Hypothalamus (tissue), 51 donors: ENCODE data around the gene RNGTT.
A peak's percentile ranks its signal among the peaks of the same experiment; 100 is the strongest.
"Not testable (repeated sequence)": the region's sequence is repeated elsewhere in the genome, so short reads cannot be mapped to it uniquely, and the experiment has no call there.

ENCODE experiments used
- DNase-seq, 51 donors: peaks; one replicate each; lab custom pipeline; 2025; lab: John Stamatoyannopoulos, UW

RNGTT gene

GRCh38 chr6:88869263-88870020 is 94.0 kb downstream of the RNGTT start:
- no peak for DNase-seq

GRCh38 chr6:88867841-88868731 is 95.3 kb downstream of the RNGTT start:
- DNase-seq: no peak

- DNase-seq: no peak
Measured at GRCh38 chr6:88866856-88867255, 96.6 kb downstream of the RNGTT start.

- DNase-seq: no peak
Measured at GRCh38 chr6:88865275-88865674, 98.1 kb downstream of the RNGTT start.

- no peak for DNase-seq
Measured at GRCh38 chr6:88864359-88865054, 98.9 kb downstream of the RNGTT start.

GRCh38 chr6:88860310-88860709 is 103.1 kb downstream of the RNGTT start:
- DNase-seq: no peak

- no peak for DNase-seq
Measured at GRCh38 chr6:88858455-88858854, 105.0 kb downstream of the RNGTT start.

- DNase-seq: no peak
Measured at GRCh38 chr6:88856566-88856965, 106.9 kb downstream of the RNGTT start.

GRCh38 chr6:88855541-88856147 is 107.8 kb downstream of the RNGTT start:
- DNase-seq: peak in 1 of 51 donors; percentile 1

- no peak for DNase-seq
Measured at GRCh38 chr6:88852775-88853174, 110.6 kb downstream of the RNGTT start.

- DNase-seq: no peak
Measured at GRCh38 chr6:88852000-88852399, 111.4 kb downstream of the RNGTT start.

- no peak for DNase-seq
Measured at GRCh38 chr6:88848870-88849269, 114.5 kb downstream of the RNGTT start.

GRCh38 chr6:88843040-88843439 is 120.4 kb downstream of the RNGTT start:
- DNase-seq: no peak

GRCh38 chr6:88842320-88842719 is 121.1 kb downstream of the RNGTT start:
- DNase-seq: no peak

GRCh38 chr6:88840796-88841539 is 122.5 kb downstream of the RNGTT start:
- no peak for DNase-seq

GRCh38 chr6:88840289-88840688 is 123.1 kb downstream of the RNGTT start:
- DNase-seq: no peak

GRCh38 chr6:88839280-88839679 is 124.1 kb downstream of the RNGTT start:
- no peak for DNase-seq

GRCh38 chr6:88835210-88835609 is 128.2 kb downstream of the RNGTT start:
- DNase-seq: no peak

GRCh38 chr6:88833071-88833470 is 130.3 kb downstream of the RNGTT start:
- DNase-seq: not testable (repeated sequence)

GRCh38 chr6:88827599-88827998 is 135.8 kb downstream of the RNGTT start:
- DNase-seq: not testable (repeated sequence)
